Lower leg skin (tissue), 3 donors: ENCODE data around the gene ATP2B3.

ENCODE experiments used
- CTCF ChIP-seq, 3 donors: fragments of 450-650 bp; IDR thresholded peaks; one replicate each; pipeline ENCODE4 v1.5.1; 2016; ENCODE audit warnings: antibody characterized with exemption in 3 of 3, mild to moderate bottlenecking in 3 of 3, moderate library complexity in 2 of 3
- POLR2A ChIP-seq, 2 donors: fragments of 450-650 bp; IDR thresholded peaks; one replicate each; pipeline ENCODE4 v1.6.1; 2016 to 2017; ENCODE audit warnings: antibody characterized with exemption in 2 of 2, mild to moderate bottlenecking in 1 of 2, moderate library complexity in 1 of 2

- TF ChIP-seq POLR2A (IDR thresholded peaks at IDR 0.05) (no peak), CTCF (IDR thresholded peaks at IDR 0.05) (no peak)
These were observed 31.3 kb upstream of the ATP2B3 start for GRCh38 chrX:153486171-153486570.
